Kidney epithelial cell (primary cell): Measurements from ENCODE around the gene ATP5PD. TPM values are rescaled to one million over a fixed set of nuclear protein-coding genes. Genes with fewer than 3 reads are reported as not detected.

Experiments used
- DNase-seq: peaks from one replicate; pipeline ENCODE4 v3.0.0-alpha.2; 2010; ENCODE audit warnings: low read depth
- H3K27me3 ChIP-seq: 2 replicates; pipeline ENCODE4 v1.6.0; 2011; ENCODE audit warnings: low read length; ENCODE audit not compliant: control insufficient read depth, insufficient read depth
- H3K36me3 ChIP-seq: 2 replicates; pipeline ENCODE4 v1.5.1; 2011; ENCODE audit warnings: low read length; ENCODE audit not compliant: control insufficient read depth, insufficient read depth
- H3K4me3 ChIP-seq: 2 replicates; pipeline ENCODE4 v1.5.1; 2011; ENCODE audit warnings: low read depth, mild to moderate bottlenecking, control low read depth, low read length
- CTCF ChIP-seq: IDR thresholded peaks from 2 replicates; pipeline ENCODE4 v1.5.1; 2011; ENCODE audit warnings: mild to moderate bottlenecking, moderate library complexity, low read length, control low read depth, inconsistent platforms; ENCODE audit not compliant: insufficient read depth, poor library complexity, severe bottlenecking
- total RNA-seq: library from RNA; depleted of rRNA; stranded (reverse); fragments of >200 nt; gene quantifications from 2 replicates; pipeline ENCODE4 v1.2.3, GENCODE V29; 2015

The ATP5PD gene
- total RNA-seq, 1 donor from 2014 or later = 275 TPM

GRCh38 chr17:75078284-75079022 lies 31.7 kb upstream of the ATP5PD start:
- no peak overlapping the region for H3K4me3 ChIP-seq
- DNase-seq = peak; percentile 84
- H3K27me3 ChIP-seq = no peaks in the 10 kb centered on the region
- TF ChIP-seq CTCF = no peak
- no peaks in the 10 kb centered on the region for H3K36me3 ChIP-seq

DNA sequence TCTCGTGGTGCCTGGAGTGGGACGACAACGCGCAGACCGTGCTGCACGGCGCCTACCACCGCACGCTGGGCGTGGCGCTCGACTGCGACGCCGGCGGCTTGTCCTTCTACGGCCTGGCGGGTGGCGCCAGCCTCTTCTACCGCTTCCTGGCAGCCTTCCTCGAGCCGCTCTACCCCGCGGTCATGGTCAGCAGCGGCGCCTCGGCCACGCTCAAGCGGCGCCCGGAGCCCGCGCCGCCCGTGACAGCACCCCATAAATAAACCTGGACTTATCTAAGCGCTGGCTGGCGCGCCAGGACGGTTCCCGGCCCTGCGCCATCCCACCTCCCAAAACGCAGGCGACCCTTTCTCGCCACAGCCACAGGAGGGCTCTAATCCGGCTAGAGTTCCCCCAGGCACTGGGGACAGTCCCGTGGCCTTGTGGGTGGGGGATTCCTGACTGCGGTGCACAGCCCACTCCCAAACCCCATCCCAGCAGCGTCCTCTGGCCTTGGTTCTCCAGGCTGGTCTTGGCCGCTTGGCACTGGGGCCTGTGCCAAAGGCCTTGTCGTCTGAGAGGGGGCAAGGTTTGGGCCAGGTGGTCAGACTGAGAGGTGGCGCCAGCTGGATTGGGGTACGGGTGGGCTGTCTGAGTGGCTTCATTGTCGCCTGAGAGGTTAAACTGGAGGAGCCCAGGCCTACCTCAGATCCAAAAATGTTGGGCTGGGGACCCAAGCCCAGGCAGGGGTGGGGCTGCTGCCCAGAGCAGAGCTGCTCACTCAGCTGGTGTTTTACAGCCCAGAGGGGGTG lies 30.9 kb upstream of the ATP5PD start:
- no peak for DNase-seq
- TF ChIP-seq CTCF = no peak
- Histone ChIP-seq H3K4me3 (no peak overlapping the region), H3K27me3 (no peaks in the 10 kb centered on the region), H3K36me3 (no peaks in the 10 kb centered on the region)

DNA sequence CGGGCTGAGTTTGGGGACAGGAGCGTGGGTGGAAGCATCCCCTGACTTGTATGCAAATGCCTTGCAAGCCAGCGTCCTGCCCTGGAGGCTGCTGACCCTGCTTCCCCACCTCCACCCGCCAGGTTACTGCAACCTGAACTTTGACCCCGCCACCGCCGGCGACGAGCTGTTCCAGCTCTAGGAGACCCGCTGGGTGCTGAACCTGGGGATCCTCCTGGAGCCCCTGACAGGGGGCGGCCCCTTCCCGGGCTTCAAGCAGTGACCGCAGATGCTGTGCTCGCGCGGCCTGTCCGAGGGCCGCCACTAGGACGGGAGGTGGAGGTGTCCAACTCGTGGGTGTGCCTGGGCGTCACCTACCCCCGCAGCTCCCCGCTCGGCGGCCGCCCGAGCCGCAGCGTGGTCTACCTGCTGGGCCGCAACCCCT lies 30.3 kb upstream of the ATP5PD start:
- Histone ChIP-seq H3K36me3 (no peaks in the 10 kb centered on the region), H3K27me3 (no peaks in the 10 kb centered on the region), H3K4me3 (no peak overlapping the region)
- TF ChIP-seq CTCF = no peak
- no peak for DNase-seq

- no peak for DNase-seq
- Histone ChIP-seq H3K4me3 (no peak overlapping the region), H3K36me3 (no peaks in the 10 kb centered on the region), H3K27me3 (no peaks in the 10 kb centered on the region)
- TF ChIP-seq CTCF = no peak
These were observed 29.0 kb upstream of the ATP5PD start for GRCh38 chr17:75075597-75076336.

DNA sequence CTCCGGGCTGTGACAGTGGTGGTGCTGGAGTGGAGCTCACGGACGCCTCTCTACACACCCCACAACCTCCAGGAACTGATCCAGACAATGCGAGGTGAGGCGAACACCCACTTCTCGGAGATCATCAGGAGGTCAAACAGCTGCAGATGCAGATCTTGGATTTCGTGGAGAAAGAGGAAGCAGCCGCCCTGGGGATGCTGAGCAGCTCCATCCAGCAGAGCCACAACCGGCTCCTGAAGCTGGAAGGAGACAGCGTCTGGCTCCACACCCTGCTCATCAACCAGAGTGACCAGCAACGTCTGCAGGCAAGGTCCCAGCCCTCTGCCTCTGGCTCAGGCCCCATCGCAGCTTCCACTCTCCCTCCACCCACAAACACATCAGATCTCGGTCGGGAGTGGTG lies 27.8 kb upstream of the ATP5PD start:
- no peak for DNase-seq
- TF ChIP-seq CTCF = no peak
- Histone ChIP-seq H3K4me3 (no peak overlapping the region), H3K36me3 (no peaks in the 10 kb centered on the region), H3K27me3 (no peaks in the 10 kb centered on the region)
